ENCODE data around the gene MRRF. TPM values are rescaled to one million over a fixed set of nuclear protein-coding genes. Genes with fewer than 3 reads are reported as not detected.

MRRF gene
- total RNA-seq = 10 to 100 TPM; 71.7 to 73.0 TPM

GRCh38 chr9:122264360-122265148 is at the start of gene MRRF, which contains the start of gene RBM18:
Gene MRRF, plus strand, starts transcription at chr9:122264882. Its CDS starts 6,010 bp downstream, at chr9:122270892.
Gene RBM18, minus strand, starts transcription at chr9:122264840. Its CDS starts 3,348 bp downstream, at chr9:122261492.
- POLR2A ChIA-PET = interaction anchor here (0.9 kb wide), 1 partner anchor 83 kb away, joined by 3 read pairs; no protein-coding TSS in a partner anchor

GRCh38 chr9:122215663-122216062 is 49.0 kb upstream of the MRRF start:
- ChIA-PET CTCF (no interaction called here), POLR2A (no interaction called here)

More at GRCh38 chr9:122264360-122265148, at the start of gene MRRF, which contains the start of gene RBM18:
- CTCF ChIA-PET = interaction anchor here (1.2 to 1.8 kb wide), 3 partner anchors 139 to 166 kb away, joined by 3 to 6 read pairs (median 5); no protein-coding TSS in a partner anchor

- CTCF ChIA-PET = no interaction called here
These were observed 48.4 kb upstream of the MRRF start for GRCh38 chr9:122216138-122216797.

GRCh38 chr9:122216798-122217418 is 47.8 kb upstream of the MRRF start:
- POLR2A ChIA-PET = no interaction called here

More at GRCh38 chr9:122216138-122216797, 48.4 kb upstream of the MRRF start:
- POLR2A ChIA-PET = no interaction called here

GRCh38 chr9:122217640-122218039 is 47.0 kb upstream of the MRRF start:
- ChIA-PET CTCF (no interaction called here), POLR2A (no interaction called here)

More at GRCh38 chr9:122216798-122217418, 47.8 kb upstream of the MRRF start:
- CTCF ChIA-PET = no interaction called here

GRCh38 chr9:122218071-122218934 is 46.4 kb upstream of the MRRF start:
- ChIA-PET CTCF (no interaction called here), POLR2A (no interaction called here)

GRCh38 chr9:122218935-122219855 is 45.5 kb upstream of the MRRF start:
- CTCF ChIA-PET = no interaction called here
- POLR2A ChIA-PET = no interaction called here

- ChIA-PET POLR2A (no interaction called here), CTCF (no interaction called here)
These were observed 44.6 kb upstream of the MRRF start for GRCh38 chr9:122219856-122220672.

- ChIA-PET CTCF (no interaction called here), POLR2A (no interaction called here)
These were observed 44.0 kb upstream of the MRRF start for GRCh38 chr9:122220673-122221182.

- POLR2A ChIA-PET = no interaction called here
- CTCF ChIA-PET = no interaction called here
These were observed 43.4 kb upstream of the MRRF start for GRCh38 chr9:122221183-122221811.

GRCh38 chr9:122222791-122223190 is 41.9 kb upstream of the MRRF start:
- POLR2A ChIA-PET = no interaction called here

GRCh38 chr9:122223435-122223834 is 41.2 kb upstream of the MRRF start:
- POLR2A ChIA-PET = no interaction called here
- CTCF ChIA-PET = no interaction called here

More at GRCh38 chr9:122222791-122223190, 41.9 kb upstream of the MRRF start:
- CTCF ChIA-PET = no interaction called here

GRCh38 chr9:122225312-122226141 is 39.2 kb upstream of the MRRF start:
- POLR2A ChIA-PET = no interaction called here
- CTCF ChIA-PET = no interaction called here

- CTCF ChIA-PET = no interaction called here
- POLR2A ChIA-PET = no interaction called here
These were observed 38.4 kb upstream of the MRRF start for GRCh38 chr9:122226142-122226757.

- POLR2A ChIA-PET = no interaction called here
- CTCF ChIA-PET = no interaction called here
These were observed 37.7 kb upstream of the MRRF start for GRCh38 chr9:122226758-122227574.

Measured in activated CD8-positive, alpha-beta memory T cell treated with anti-CD3 and anti-CD28 coated beads for 36 hours (primary cell).